ENCODE results near the gene VPS36.

- TF ChIP-seq, protein P1, sequence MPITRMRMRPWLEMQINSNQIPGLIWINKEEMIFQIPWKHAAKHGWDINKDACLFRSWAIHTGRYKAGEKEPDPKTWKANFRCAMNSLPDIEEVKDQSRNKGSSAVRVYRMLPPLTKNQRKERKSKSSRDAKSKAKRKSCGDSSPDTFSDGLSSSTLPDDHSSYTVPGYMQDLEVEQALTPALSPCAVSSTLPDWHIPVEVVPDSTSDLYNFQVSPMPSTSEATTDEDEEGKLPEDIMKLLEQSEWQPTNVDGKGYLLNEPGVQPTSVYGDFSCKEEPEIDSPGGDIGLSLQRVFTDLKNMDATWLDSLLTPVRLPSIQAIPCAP (CRISPR knock-in tag; IDR thresholded peaks at IDR 0.05; ENCODE audit: borderline replicate concordance): no peak
- TF ChIP-seq ILF3 (IDR thresholded peaks at IDR 0.05; ENCODE audit: borderline replicate concordance): no peak
- TF ChIP-seq SETDB1 (IDR thresholded peaks at IDR 0.05; ENCODE audit: low read length): no peak
- TF ChIP-seq, protein P2, sequence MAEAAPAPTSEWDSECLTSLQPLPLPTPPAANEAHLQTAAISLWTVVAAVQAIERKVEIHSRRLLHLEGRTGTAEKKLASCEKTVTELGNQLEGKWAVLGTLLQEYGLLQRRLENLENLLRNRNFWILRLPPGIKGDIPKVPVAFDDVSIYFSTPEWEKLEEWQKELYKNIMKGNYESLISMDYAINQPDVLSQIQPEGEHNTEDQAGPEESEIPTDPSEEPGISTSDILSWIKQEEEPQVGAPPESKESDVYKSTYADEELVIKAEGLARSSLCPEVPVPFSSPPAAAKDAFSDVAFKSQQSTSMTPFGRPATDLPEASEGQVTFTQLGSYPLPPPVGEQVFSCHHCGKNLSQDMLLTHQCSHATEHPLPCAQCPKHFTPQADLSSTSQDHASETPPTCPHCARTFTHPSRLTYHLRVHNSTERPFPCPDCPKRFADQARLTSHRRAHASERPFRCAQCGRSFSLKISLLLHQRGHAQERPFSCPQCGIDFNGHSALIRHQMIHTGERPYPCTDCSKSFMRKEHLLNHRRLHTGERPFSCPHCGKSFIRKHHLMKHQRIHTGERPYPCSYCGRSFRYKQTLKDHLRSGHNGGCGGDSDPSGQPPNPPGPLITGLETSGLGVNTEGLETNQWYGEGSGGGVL (CRISPR knock-in tag; IDR thresholded peaks at IDR 0.05): no peak
- TF ChIP-seq ZNF830 (CRISPR knock-in tag; IDR thresholded peaks at IDR 0.05): no peak
- TF ChIP-seq JUN (IDR thresholded peaks at IDR 0.05; ENCODE audit: borderline replicate concordance, low read depth, low read length): no peak
- no peak for TF ChIP-seq JUN (CRISPR knock-in tag; IDR thresholded peaks at IDR 0.05; ENCODE audit: borderline replicate concordance)
- no peak for TF ChIP-seq NFIC (IDR thresholded peaks at IDR 0.05)
- TF ChIP-seq, protein P3, sequence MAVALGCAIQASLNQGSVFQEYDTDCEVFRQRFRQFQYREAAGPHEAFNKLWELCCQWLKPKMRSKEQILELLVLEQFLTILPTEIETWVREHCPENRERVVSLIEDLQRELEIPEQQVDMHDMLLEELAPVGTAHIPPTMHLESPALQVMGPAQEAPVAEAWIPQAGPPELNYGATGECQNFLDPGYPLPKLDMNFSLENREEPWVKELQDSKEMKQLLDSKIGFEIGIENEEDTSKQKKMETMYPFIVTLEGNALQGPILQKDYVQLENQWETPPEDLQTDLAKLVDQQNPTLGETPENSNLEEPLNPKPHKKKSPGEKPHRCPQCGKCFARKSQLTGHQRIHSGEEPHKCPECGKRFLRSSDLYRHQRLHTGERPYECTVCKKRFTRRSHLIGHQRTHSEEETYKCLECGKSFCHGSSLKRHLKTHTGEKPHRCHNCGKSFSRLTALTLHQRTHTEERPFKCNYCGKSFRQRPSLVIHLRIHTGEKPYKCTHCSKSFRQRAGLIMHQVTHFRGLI (CRISPR knock-in tag; IDR thresholded peaks at IDR 0.05): no peak
- no peak for TF ChIP-seq HDAC2 (IDR thresholded peaks at IDR 0.05)
- TF ChIP-seq ZNF512 (tag; IDR thresholded peaks at IDR 0.05): no peak
- TF ChIP-seq, protein P4, sequence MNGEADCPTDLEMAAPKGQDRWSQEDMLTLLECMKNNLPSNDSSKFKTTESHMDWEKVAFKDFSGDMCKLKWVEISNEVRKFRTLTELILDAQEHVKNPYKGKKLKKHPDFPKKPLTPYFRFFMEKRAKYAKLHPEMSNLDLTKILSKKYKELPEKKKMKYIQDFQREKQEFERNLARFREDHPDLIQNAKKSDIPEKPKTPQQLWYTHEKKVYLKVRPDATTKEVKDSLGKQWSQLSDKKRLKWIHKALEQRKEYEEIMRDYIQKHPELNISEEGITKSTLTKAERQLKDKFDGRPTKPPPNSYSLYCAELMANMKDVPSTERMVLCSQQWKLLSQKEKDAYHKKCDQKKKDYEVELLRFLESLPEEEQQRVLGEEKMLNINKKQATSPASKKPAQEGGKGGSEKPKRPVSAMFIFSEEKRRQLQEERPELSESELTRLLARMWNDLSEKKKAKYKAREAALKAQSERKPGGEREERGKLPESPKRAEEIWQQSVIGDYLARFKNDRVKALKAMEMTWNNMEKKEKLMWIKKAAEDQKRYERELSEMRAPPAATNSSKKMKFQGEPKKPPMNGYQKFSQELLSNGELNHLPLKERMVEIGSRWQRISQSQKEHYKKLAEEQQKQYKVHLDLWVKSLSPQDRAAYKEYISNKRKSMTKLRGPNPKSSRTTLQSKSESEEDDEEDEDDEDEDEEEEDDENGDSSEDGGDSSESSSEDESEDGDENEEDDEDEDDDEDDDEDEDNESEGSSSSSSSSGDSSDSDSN (IDR thresholded peaks at IDR 0.05; ENCODE audit: borderline replicate concordance in 1 of 2, low read depth in 2 of 2, low read length in 2 of 2): no peak
- TF ChIP-seq TOE1 (IDR thresholded peaks at IDR 0.05; ENCODE audit: borderline replicate concordance): no peak
- no peak for TF ChIP-seq TOE1 (CRISPR knock-in tag; IDR thresholded peaks at IDR 0.05; ENCODE audit: borderline replicate concordance, low read depth)
- no peak for TF ChIP-seq RAD21 (CRISPR knock-in tag; conservative IDR thresholded peaks at IDR 0.05 in 1 of 2, IDR thresholded peaks at IDR 0.05 in 1 of 2)
- TF ChIP-seq, protein P5, sequence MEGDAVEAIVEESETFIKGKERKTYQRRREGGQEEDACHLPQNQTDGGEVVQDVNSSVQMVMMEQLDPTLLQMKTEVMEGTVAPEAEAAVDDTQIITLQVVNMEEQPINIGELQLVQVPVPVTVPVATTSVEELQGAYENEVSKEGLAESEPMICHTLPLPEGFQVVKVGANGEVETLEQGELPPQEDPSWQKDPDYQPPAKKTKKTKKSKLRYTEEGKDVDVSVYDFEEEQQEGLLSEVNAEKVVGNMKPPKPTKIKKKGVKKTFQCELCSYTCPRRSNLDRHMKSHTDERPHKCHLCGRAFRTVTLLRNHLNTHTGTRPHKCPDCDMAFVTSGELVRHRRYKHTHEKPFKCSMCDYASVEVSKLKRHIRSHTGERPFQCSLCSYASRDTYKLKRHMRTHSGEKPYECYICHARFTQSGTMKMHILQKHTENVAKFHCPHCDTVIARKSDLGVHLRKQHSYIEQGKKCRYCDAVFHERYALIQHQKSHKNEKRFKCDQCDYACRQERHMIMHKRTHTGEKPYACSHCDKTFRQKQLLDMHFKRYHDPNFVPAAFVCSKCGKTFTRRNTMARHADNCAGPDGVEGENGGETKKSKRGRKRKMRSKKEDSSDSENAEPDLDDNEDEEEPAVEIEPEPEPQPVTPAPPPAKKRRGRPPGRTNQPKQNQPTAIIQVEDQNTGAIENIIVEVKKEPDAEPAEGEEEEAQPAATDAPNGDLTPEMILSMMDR (IDR thresholded peaks at IDR 0.05 in 2 of 3, conservative IDR thresholded peaks at IDR 0.05 in 1 of 3; ENCODE audit: insufficient read depth in 2 of 3, low read depth in 1 of 3, low read length in 3 of 3): no peak
These were observed 75.5 kb downstream of the VPS36 start for GRCh38 chr13:52374873-52375411.
